ENCODE measurements around the gene NEK5. TPM values are rescaled to one million over a fixed set of nuclear protein-coding genes. Genes with fewer than 3 reads are reported as not detected.

Gene NEK5
- total RNA-seq, 1 experiment from 2014 or later: 0.05 TPM

- in situ Hi-C loops (cut with HindIII; ENCODE audit: low pct_unique_long_range_greater_than_20kb, low sequenced_read_pairs): no loop called here
- DNase-seq (ENCODE audit: low read depth, low spot score): no peak
These were observed 125.3 kb downstream of the NEK5 start for GRCh38 chr13:52003541-52003940.

GRCh38 chr13:52002361-52002760 is 126.5 kb downstream of the NEK5 start:
- no peak for DNase-seq (ENCODE audit: low read depth, low spot score)
- in situ Hi-C loops (cut with HindIII; ENCODE audit: low pct_unique_long_range_greater_than_20kb, low sequenced_read_pairs): no loop called here

- in situ Hi-C loops (cut with HindIII; ENCODE audit: low pct_unique_long_range_greater_than_20kb, low sequenced_read_pairs): no loop called here
- peak; percentile 63 for DNase-seq (ENCODE audit: low read depth, low spot score)
These were observed 127.6 kb downstream of the NEK5 start for GRCh38 chr13:52001120-52001731.

GRCh38 chr13:51999921-52000320 is 129.0 kb downstream of the NEK5 start:
- in situ Hi-C loops (cut with HindIII; ENCODE audit: low pct_unique_long_range_greater_than_20kb, low sequenced_read_pairs): no loop called here
- no peak for DNase-seq (ENCODE audit: low read depth, low spot score)

- in situ Hi-C loops (cut with HindIII; ENCODE audit: low pct_unique_long_range_greater_than_20kb, low sequenced_read_pairs): no loop called here
- DNase-seq (ENCODE audit: low read depth, low spot score): no peak
These were observed 129.4 kb downstream of the NEK5 start for GRCh38 chr13:51999510-51999911.

GRCh38 chr13:51998723-51999509 is 130.0 kb downstream of the NEK5 start:
- in situ Hi-C loops (cut with HindIII; ENCODE audit: low pct_unique_long_range_greater_than_20kb, low sequenced_read_pairs): no loop called here
- DNase-seq (ENCODE audit: low read depth, low spot score): no peak

GRCh38 chr13:51997641-51998330 is 131.1 kb downstream of the NEK5 start:
- in situ Hi-C loops (cut with HindIII; ENCODE audit: low pct_unique_long_range_greater_than_20kb, low sequenced_read_pairs): no loop called here

GRCh38 chr13:51997186-51997585 is 131.7 kb downstream of the NEK5 start:
- in situ Hi-C loops (cut with HindIII; ENCODE audit: low pct_unique_long_range_greater_than_20kb, low sequenced_read_pairs): no loop called here
- DNase-seq (ENCODE audit: low read depth, low spot score): no peak

More at GRCh38 chr13:51997641-51998330, 131.1 kb downstream of the NEK5 start:
- no peak for DNase-seq (ENCODE audit: low read depth, low spot score)

GRCh38 chr13:51996641-51997040 is 132.2 kb downstream of the NEK5 start:
- no peak for DNase-seq (ENCODE audit: low read depth, low spot score)
- in situ Hi-C loops (cut with HindIII; ENCODE audit: low pct_unique_long_range_greater_than_20kb, low sequenced_read_pairs): no loop called here

- in situ Hi-C loops (cut with HindIII; ENCODE audit: low pct_unique_long_range_greater_than_20kb, low sequenced_read_pairs): no loop called here
- DNase-seq (ENCODE audit: low read depth, low spot score): peak; percentile 51
These were observed 133.0 kb downstream of the NEK5 start for GRCh38 chr13:51995677-51996551.

- DNase-seq (ENCODE audit: low read depth, low spot score): no peak
- in situ Hi-C loops (cut with HindIII; ENCODE audit: low pct_unique_long_range_greater_than_20kb, low sequenced_read_pairs): no loop called here
These were observed 135.2 kb downstream of the NEK5 start for GRCh38 chr13:51993713-51994112.

GRCh38 chr13:51988988-51989618 is 139.8 kb downstream of the NEK5 start:
- in situ Hi-C loops (cut with HindIII; ENCODE audit: low pct_unique_long_range_greater_than_20kb, low sequenced_read_pairs): no loop called here
- DNase-seq (ENCODE audit: low read depth, low spot score): no peak

Other genes starting within 250 kb of the NEK5 start
- gene ATP7B, start 117.6 kb downstream of the NEK5 start, total RNA-seq (2014; rRNA removed; shearing (Covaris generic)): 3.6 and 3.8 TPM in 2 replicates
- gene ALG11, start 116.7 kb downstream of the NEK5 start, total RNA-seq (2014; rRNA removed; shearing (Covaris generic)): 18.6 and 21.3 TPM in 2 replicates
- 10.4 and 11.7 TPM in 2 replicates for gene UTP14C, start 104.4 kb downstream of the NEK5 start, total RNA-seq (2014; rRNA removed; shearing (Covaris generic))
- 7.6 and 8.1 TPM in 2 replicates for gene NEK3, start 30.5 kb upstream of the NEK5 start, total RNA-seq (2014; rRNA removed; shearing (Covaris generic))

Measured in SK-MEL-5 (cell line).